ENCODE data around the gene RAB7B. TPM values are rescaled to one million over a fixed set of nuclear protein-coding genes. Genes with fewer than 3 reads are reported as not detected.

The RAB7B gene
- total RNA-seq, 1 donor from 2014 or later, result not detected

GRCh38 chr1:205930799-205931281, 72.4 kb downstream of the RAB7B start:
- DNase-seq (ENCODE audit: low read depth), result no peak
- no peak for TF ChIP-seq CTCF (conservative IDR thresholded peaks at IDR 0.05; ENCODE audit: low read depth, low read length)
- no peak overlapping the region for H3K4me3 ChIP-seq (ENCODE audit: low read depth, low read length)

- no peak for TF ChIP-seq CTCF (conservative IDR thresholded peaks at IDR 0.05; ENCODE audit: low read depth, low read length)
- H3K4me3 ChIP-seq (ENCODE audit: low read depth, low read length), result no peak overlapping the region
- DNase-seq (ENCODE audit: low read depth), result no peak
These were observed 73.0 kb downstream of the RAB7B start for GRCh38 chr1:205930195-205930577.

GRCh38 chr1:205929496-205930194, 73.5 kb downstream of the RAB7B start:
- TF ChIP-seq CTCF (conservative IDR thresholded peaks at IDR 0.05; ENCODE audit: low read depth, low read length), result no peak

GRCh38 chr1:205928317-205928716, 74.9 kb downstream of the RAB7B start:
- no peak overlapping the region for H3K4me3 ChIP-seq (ENCODE audit: low read depth, low read length)
- no peak for DNase-seq (ENCODE audit: low read depth)
- TF ChIP-seq CTCF (conservative IDR thresholded peaks at IDR 0.05; ENCODE audit: low read depth, low read length), result no peak

More at GRCh38 chr1:205929496-205930194, 73.5 kb downstream of the RAB7B start:
- H3K4me3 ChIP-seq (ENCODE audit: low read depth, low read length), result no peak overlapping the region
- DNase-seq (ENCODE audit: low read depth), result no peak

GRCh38 chr1:205927676-205928075, 75.5 kb downstream of the RAB7B start:
- DNase-seq (ENCODE audit: low read depth), result no peak
- no peak for TF ChIP-seq CTCF (conservative IDR thresholded peaks at IDR 0.05; ENCODE audit: low read depth, low read length)
- H3K4me3 ChIP-seq (ENCODE audit: low read depth, low read length), result no peak overlapping the region

GRCh38 chr1:205927247-205927646, 75.9 kb downstream of the RAB7B start:
- H3K4me3 ChIP-seq (ENCODE audit: low read depth, low read length), result no peak overlapping the region
- DNase-seq (ENCODE audit: low read depth), result no peak
- no peak for TF ChIP-seq CTCF (conservative IDR thresholded peaks at IDR 0.05; ENCODE audit: low read depth, low read length)

Other genes with a start within 250 kb of the RAB7B start
- 10.0 and 12.0 TPM in 2 replicates for gene RAB29, start 227.9 kb downstream of the RAB7B start, total RNA-seq
- 10.9 and 14.0 TPM in 2 replicates for gene SLC41A1, start 190.2 kb downstream of the RAB7B start, total RNA-seq
- not detected in 2 replicates for gene PM20D1, start 153.3 kb downstream of the RAB7B start, total RNA-seq
- not detected in 2 replicates for gene SLC26A9, start 59.9 kb downstream of the RAB7B start, total RNA-seq
- gene CTSE, start 20.5 kb upstream of the RAB7B start, total RNA-seq, result 0.22 TPM in 1 of 2 replicates, not detected in the other
- 0.29 and 0.58 TPM in 2 replicates for gene RHEX, start 49.8 kb upstream of the RAB7B start, total RNA-seq
- not detected in 2 replicates for gene AVPR1B, start 114.0 kb upstream of the RAB7B start, total RNA-seq
- 5.1 and 6.9 TPM in 2 replicates for gene FAM72A, start 199.4 kb upstream of the RAB7B start, total RNA-seq
- 26.4 and 29.0 TPM in 2 replicates for gene SRGAP2, start 200.1 kb upstream of the RAB7B start, total RNA-seq

Data from epithelial cell of proximal tubule (primary cell).